ENCODE data around the gene ACVR1.

Gene ACVR1

DNA sequence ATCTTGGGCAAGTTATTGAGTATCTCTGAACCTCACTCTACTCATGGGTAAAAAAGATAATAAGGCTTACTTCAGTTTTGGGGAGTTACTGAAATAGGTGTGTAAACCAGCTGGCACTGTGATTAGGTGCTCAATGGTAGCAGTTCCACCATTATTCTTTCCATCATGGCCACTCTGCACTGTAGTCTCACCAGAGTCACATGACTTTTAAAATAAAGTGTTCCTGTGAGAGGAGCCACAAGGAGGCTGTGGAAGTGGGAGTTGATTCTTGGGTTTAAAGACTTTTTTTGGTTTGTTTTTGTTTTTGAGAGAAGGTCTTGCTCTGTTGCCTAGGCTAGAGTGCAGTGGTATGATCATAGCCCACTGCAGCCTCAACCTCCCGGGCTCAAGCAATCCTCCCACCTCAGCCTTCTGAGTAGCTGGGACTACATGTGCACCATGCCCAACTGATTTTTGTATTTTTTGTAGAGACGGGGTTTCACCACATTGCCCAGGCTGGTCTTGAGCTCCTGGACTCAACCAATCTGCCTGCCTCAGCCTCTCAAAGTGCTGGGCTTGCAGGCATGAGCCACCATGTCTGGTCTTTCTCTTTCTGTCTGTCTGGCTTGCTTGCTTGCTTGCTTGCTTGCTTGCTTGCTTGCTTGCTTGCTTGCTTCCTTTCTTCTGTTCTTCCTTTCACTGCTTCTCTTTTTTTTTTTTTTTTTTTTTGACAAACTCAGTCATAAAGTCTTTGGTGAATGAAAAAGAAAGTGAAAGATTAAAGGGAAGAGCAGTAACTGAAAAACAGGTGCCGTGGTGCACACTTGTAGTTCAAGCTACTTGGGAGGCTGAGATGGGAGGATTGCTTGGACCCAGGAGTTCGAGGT lies 21.2 kb upstream of the ACVR1 start:
- no peak for DNase-seq (ENCODE audit: low spot score)

DNA sequence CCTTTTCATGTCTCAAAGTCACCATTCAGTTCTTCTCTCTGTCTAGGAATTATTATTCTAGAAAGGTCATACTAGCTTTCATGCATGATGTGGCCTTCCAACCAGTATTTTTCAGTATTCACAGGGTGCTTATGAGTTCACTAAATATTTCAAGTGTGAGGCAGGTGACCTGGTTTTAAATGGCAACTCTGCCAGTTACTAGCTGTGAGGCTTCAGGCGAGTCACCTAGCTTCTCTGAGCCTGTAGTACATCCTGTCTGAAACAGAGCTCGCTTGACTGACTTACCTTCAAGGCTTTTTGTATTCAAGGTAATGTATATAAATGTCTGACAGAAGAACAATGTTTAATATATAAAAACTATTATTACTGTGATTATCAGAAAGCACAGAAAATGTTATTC lies 19.4 kb upstream of the ACVR1 start:
- in situ Hi-C loops (cut with MboI; ENCODE audit: low pct_unique_long_range_greater_than_20kb, low sequenced_read_pairs, unreplicated experiment) = no loop called here
- TF ChIP-seq CTCF (IDR thresholded peaks at IDR 0.05; ENCODE audit: extremely low read depth, insufficient read depth, missing control alignments) = no peak
- no peak for DNase-seq (ENCODE audit: low spot score)

More for the DNA sequence above, 21.2 kb upstream of the ACVR1 start:
- in situ Hi-C loops (cut with MboI; ENCODE audit: low pct_unique_long_range_greater_than_20kb, low sequenced_read_pairs, unreplicated experiment) = no loop called here
- TF ChIP-seq CTCF (IDR thresholded peaks at IDR 0.05; ENCODE audit: extremely low read depth, insufficient read depth, missing control alignments) = no peak

GRCh38 chr2:157894694-157895435 lies 18.7 kb upstream of the ACVR1 start:
- in situ Hi-C loops (cut with MboI; ENCODE audit: low pct_unique_long_range_greater_than_20kb, low sequenced_read_pairs, unreplicated experiment) = no loop called here
- TF ChIP-seq CTCF (IDR thresholded peaks at IDR 0.05; ENCODE audit: extremely low read depth, insufficient read depth, missing control alignments) = no peak
- DNase-seq (ENCODE audit: low spot score) = no peak

DNA sequence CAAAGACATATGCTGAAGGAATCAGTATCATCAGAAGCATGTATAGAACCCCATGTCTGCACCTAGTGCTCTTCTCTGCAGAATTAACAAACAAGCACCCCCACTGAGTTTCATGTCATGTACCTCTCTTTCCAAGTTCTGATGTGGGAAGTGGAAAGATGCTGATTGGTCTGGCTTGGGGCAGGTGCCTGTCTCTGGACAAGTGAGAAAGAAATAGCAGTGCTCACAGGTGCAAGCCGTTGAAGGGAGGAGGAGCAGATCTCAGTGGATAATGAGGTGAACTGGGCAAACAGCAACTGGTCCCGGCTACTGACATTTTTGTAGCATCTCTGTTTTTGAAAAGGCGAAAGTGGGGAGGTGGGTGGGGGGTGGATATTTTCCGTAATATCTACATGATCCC lies 17.5 kb upstream of the ACVR1 start:
- in situ Hi-C loops (cut with MboI; ENCODE audit: low pct_unique_long_range_greater_than_20kb, low sequenced_read_pairs, unreplicated experiment) = no loop called here
- DNase-seq (ENCODE audit: low spot score) = no peak
- no peak for TF ChIP-seq CTCF (IDR thresholded peaks at IDR 0.05; ENCODE audit: extremely low read depth, insufficient read depth, missing control alignments)

DNA sequence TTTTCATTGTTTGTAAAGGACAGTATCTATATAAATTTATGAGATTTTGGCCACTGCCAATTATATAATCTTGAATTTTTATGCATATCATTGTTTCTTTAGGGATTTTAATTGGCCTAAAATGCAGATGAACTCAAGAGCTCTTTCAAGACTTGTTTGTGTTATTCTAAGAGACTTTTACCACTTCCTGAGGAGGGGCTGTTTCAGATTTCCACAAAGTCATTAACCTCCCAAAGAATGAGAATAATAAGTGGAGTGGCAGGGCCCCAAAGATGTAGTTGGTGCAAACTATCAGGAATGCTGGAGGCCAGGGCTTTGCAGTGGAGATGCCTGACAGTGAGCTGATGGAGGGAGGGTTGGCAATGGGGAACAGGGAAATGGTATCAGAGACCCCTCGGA lies 15.5 kb upstream of the ACVR1 start:
- no peak for DNase-seq (ENCODE audit: low spot score)
- in situ Hi-C loops (cut with MboI; ENCODE audit: low pct_unique_long_range_greater_than_20kb, low sequenced_read_pairs, unreplicated experiment) = no loop called here
- TF ChIP-seq CTCF (IDR thresholded peaks at IDR 0.05; ENCODE audit: extremely low read depth, insufficient read depth, missing control alignments) = no peak

GRCh38 chr2:157890969-157891642 lies 15.0 kb upstream of the ACVR1 start:
- no peak for DNase-seq (ENCODE audit: low spot score)
- in situ Hi-C loops (cut with MboI; ENCODE audit: low pct_unique_long_range_greater_than_20kb, low sequenced_read_pairs, unreplicated experiment) = no loop called here
- TF ChIP-seq CTCF (IDR thresholded peaks at IDR 0.05; ENCODE audit: extremely low read depth, insufficient read depth, missing control alignments) = no peak

All from GM13977 (cell line).